GM18858 (cell line): ENCODE measurements around the gene C1orf87.

Experiments
- ATAC-seq: cut with Tn5 transposase; IDR thresholded peaks from one replicate; pipeline ENCODE4 v1.9.1; 2021; ENCODE audit not compliant: unreplicated experiment

The C1orf87 gene

DNA sequence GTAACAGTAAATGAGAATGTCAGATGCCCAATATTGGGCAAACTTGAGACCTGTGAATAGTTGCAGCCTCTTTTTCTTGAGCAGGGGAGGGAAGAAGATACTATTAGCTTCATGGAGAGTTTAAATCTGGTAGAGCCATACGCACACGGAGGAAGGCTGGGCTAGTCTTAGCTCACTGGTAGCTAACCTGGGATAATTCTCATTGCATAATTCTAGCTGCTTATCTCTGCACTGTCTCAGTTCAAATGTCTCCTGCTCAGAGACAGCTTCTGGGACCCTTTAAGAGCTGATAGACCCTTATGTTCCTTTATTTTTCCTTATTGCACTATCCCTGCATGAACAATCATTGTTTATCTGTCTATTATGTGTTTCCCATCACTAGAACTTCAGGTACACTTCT lies 8.4 kb downstream of the C1orf87 start:
- ATAC-seq, result no peak

DNA sequence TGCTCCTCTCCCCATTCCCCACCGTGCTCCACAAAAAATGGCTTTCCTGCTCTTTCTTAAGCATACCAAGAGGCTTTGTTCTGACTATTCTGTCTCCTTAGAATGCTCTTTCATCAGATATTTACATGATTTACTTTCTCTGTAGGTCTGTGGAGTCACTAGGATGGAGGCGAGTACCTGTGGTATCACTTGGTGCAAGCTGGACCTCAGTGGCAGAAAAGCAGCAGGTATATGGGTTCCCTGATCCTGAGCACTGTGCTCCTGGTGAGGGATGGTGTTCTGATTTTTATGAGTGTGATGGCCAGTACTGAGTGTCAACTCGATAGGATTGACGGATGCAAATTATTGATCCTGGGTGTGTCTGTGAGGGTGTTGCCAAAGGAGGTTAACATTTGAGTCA lies 10.0 kb downstream of the C1orf87 start:
- no peak for ATAC-seq

DNA sequence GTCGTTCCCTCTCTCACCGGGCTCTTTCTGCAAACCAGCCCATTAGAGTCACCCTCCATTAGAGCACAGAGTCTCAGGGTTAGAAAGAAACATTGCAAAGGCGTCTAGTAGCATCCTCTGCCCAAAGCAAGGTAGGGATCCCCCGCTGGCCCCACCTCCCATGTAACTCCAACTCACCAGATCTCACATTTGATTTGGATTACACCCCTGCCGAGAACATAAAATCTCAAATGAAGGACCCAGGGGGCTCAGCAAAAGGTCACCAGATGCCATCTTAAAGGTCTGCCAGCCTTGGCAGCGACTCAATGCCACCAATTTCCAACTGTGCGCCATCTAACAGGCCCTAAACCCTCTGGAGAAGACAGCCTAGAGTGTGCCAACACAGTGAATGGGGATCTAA lies 14.1 kb downstream of the C1orf87 start:
- no peak for ATAC-seq

DNA sequence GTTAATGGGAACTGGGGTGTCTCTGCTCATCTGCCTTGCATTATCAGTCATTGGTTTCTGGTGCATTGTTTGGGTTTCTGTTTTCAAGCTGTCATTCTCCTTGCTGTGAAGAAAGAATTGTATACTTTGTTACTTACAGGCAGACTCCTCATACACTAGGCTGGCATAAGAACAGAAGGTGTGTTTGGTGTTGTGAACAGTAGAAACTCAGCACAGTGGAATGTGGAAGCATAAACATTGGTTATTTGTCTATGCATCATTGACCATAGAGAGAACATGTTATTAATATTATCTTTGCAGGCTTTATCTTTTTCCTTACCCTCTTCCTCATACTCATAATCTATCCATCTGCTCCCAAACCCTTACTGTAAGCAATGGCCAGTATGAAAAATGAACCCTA lies 18.2 kb downstream of the C1orf87 start:
- no peak for ATAC-seq

DNA sequence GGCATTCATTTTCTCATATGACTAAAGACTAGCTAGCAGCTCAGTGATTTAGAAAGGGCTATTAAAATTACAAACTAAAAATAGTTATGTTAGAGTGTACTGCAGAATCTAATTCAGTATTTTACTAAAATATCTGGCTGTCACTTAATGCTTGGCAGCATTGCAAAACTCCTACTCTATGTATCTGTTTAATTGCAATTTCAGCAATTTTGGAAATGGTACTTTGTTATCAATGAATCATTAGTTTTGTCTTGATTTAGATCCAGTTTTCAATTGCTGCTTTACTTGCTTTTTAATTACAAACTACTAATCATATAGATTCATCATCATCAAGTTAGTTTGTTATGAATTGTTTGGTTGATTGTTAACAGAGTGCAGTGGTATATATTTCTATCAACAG lies 19.2 kb downstream of the C1orf87 start:
- no peak for ATAC-seq

DNA sequence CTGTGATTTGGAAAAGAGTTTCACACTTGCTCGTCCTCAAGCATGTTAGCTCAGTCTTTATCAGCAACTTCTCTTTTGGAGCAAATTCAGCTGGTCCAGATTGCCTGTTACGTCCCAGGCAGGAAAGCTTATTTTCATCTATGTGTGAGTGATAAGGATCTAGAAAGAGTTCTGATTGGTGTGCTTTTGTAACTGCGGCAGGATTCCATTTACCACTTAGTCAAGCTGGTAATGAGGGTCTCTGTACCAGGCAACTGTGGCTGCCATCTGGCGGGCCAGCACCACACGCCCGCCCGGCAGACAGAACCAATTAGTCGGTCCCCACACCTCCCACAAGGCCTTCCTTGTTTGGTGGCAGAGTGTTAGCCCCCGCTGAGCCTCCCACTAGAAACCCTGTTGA lies 21.0 kb downstream of the C1orf87 start:
- no peak for ATAC-seq

DNA sequence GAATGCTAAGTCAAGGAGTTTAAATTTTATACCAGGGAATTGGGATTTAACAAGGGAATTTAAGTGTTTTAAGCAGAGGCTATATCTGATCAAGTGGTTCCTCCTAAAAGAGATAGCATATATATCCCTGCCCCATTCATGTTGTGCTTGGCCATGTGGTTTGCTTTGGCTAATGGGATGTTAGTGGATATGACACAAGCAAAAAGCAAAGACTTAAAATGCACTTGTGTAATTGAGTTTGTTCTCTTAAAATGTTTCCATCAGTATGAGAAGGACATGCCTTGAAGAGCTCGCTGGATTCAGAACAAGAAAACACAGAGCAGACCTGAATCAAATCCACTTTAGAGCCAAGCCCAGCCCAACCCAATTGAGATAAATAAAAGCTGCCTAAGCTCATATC lies 22.4 kb downstream of the C1orf87 start:
- no peak for ATAC-seq

DNA sequence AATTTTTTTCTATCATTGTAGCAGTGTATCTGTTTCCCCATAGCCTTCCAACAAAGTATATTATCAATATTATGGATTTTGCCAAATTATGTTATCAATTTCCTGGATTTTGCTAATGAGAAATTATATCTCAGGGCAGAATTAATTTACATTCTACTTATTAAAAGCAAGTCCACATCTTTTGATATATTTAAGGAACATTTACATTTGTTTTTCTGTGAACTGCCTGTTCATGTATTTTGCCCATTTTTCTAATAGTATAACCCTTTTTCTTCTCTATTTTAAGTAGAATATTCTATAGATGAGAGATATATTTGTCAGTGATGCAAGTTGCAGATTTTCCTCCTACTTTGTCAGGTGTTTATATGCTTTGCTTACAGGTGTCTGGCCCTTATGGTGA lies 24.4 kb downstream of the C1orf87 start:
- no peak for ATAC-seq

DNA sequence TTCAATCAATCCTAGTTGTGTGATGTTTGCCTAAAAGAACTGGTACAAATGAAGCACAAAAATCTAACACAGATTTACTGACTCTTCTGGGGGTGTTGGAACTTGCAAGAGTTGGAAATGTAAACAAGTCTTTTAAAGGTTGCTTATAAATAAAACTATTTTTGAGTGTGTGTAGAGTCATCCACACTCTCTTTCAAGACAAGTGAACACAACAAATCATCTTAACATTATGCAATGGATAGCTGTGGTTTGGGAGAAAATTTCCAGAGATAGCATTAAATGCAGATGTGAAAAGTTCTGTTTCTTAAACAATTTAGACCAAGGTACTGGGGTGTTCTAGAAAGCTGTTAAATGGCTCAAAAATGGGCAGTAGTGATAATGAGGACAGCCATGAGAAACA lies 28.7 kb downstream of the C1orf87 start:
- no peak for ATAC-seq

DNA sequence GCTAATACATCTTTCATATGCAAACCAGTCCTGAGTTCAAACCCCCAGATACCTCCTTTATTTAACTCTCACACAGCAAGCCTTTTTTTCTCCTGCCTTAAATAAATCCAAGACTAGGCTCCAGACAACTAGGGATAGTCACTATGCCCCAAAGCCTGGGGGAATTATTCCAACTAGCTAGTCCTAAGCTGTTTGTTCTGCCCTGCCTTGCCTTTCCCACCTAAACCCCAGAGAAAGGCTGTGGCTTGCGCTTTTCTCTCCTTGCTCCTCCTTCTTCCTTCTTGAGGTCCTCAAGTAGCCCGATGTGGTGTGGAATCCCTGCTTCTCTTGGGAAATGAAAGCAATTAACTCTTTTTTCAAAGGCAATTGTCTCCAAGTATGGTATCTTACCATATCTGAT lies 31.8 kb downstream of the C1orf87 start:
- no peak for ATAC-seq

DNA sequence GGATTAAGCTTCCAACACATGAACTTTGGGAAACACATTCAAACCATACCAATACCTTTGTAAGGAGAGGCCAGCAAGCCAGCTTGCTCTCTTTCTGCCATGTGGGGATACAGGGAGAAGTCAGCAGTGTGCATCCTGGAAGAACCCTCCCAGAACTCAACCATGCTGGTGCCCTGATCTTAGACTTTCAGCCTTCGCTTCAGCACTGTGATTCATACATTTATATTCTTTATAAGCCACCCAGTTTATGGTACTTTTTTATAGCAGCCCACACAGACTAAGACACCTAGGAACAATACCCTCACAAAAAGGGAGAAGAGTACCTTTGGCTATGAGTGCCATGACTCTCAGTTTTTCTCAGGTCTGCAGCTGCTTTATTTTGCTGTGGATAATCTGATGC lies 35.9 kb downstream of the C1orf87 start:
- no peak for ATAC-seq

DNA sequence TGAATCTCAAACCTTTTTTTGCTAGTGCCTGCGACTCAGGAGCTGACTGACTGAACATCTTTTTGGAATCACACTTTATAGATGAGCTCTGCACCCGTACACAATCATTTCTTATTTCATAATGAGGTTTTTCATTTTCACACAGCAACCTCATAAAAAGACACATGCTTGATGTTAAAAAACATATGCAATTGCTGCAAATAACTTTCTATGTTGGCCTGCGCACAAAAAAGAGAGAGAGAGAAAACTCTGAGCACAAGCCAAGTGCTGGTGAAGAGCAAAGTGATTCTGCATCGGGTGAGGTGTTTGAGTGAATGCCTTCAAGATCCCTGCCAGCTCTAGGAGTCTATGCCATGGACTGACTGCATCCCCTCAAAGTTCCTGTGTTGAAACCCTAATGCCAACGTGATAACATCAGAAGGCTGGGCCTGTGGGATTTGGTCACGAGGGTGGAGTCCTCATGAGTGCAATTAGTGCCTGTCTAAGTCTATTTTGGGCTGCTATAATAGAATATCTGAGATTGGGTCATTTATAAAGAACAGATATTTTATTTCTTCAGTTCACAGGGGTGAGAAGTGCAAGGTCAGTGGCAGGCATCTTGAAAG lies 36.6 kb downstream of the C1orf87 start:
- no peak for ATAC-seq

DNA sequence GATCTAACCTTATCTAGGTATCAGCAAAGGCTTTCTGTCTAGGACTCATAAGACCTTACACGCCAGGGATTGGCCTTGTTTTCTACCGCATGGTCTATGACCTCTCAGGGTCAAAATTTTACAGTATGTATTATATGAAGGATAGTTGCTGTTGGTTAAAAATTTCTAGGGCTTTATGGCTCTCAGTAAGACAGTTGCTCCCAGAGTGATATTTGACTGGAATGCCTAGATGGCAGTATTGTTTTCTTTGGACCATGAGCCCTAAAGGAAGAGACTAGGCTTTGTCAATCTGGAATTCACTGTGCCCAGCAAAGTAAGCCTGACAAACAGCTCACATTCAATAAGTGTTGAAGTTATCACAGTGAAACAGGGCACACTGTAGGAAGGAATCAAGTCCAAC lies 37.6 kb downstream of the C1orf87 start:
- no peak for ATAC-seq

DNA sequence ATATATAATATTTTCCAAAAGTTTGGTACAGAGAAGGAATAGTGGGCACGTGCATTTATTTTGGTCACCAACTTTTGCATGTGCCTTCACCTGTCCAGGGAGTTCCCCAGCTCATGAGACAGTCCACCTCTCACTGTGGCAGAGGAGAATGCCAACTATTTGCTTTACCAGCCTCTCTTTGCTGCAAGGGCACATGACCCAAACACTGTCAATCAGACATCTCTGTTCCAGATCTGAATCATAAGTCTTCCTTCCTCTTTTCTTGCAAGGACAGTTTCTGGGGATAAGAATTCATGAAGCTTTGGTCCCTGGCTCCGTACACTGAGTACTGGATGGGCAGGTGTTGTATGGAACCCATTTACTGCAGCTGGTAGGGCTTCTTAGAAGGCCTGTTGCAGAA lies 38.6 kb downstream of the C1orf87 start:
- no peak for ATAC-seq

DNA sequence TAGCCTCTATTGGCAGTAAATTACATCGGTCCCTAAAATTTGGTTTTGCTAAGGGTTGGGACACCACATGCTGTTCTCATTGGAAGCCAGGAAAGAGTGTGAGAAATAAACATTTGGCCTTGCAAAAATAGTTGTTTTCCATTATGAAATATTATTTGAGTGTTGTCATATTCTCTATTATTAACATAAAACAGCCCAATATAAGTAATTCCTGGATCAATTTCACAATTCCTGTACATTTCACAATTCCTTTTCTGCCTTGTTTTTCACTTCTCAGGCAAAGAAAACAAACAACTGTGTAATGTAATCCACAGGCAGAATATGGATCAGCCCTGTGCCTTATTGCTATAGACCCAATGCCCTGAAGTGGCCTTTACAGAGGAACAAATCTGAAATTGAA lies 40.5 kb downstream of the C1orf87 start:
- no peak for ATAC-seq

DNA sequence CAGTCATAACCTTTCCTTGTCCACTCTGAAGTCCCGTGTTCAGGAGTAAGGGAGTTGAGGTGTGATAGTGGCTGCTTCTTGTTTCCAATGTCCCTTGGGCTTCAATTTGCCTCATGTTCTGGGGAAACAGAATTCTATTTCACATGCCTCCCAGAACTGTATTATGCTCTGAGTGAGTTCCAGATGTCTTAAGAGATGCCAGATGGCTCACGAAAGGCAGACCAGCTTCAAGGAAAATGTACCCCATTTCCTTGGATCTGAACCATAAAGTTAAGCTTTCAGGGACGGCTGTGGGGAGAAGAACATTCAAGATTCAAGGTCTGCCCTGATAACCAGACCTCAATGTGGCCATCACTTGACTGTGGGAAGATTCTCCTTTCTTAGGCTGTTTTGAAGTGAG lies 42.4 kb downstream of the C1orf87 start:
- no peak for ATAC-seq

DNA sequence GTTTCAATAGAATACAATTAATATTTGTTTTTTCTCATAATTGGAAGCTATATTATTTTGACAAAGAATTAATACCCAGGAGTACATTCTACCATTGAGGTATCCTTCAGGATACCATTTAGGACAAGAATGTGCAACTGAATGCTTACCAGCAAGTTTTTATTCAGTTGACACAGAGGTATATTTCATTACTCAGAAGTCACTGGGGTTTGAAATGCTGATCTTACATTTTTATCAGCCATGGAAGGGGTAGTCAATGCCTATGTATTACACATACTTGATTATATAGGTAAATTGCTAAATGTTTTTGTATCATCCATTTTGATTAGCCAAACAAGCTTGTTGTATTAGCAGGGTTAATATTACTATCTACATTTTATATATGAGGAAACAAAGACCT lies 48.0 kb downstream of the C1orf87 start:
- no peak for ATAC-seq

DNA sequence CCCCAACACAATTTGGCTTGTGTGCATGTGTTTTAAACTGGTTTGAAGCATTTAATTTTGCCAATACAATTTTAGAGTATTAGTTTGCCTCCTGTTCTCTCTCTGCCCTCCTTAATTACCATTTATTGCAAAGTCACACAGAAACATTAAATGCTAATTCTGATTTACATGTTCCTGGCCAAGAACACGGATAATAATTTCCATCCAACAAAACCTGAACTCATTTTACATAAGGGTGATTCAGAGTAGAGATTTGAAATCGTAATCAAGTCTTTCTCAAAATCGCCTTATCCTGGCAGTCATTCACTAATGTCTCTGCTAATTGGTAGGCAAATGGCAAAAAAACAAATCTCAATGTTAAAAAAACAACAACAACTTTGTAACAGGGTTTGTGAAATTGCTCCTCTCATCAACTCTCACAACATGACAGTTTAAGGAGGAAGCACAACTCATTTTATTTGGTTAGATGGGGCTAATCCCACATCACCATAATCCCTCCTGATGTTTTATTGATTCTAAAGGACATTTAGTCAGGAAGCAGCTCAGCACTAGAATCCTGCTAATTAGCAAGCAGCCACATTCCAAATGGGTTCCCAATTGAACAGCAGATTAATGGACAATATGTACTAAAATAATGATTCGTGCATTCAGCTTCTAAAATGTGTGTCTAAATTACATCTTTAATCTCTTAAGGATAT lies 55.9 kb downstream of the C1orf87 start:
- ATAC-seq, result no peak

DNA sequence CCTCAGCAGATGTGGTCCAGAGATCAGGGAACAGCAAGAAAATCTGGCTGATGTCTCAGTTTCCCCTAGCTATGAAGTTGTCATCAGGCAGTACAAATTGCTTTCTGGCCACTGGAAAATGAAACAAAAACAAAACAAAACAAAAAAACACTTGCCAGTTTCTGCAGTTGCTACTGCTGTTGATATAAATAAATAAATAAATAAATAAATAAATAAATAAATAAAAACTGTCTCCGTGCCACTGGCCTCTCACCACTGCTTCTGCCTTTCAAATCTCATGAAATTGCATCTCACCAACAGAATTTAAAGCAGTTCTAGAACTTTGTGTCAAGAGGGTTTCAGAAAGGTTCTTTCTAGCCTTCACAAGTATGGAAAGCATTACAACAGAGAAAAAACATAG lies 62.9 kb downstream of the C1orf87 start:
- ATAC-seq, result no peak

DNA sequence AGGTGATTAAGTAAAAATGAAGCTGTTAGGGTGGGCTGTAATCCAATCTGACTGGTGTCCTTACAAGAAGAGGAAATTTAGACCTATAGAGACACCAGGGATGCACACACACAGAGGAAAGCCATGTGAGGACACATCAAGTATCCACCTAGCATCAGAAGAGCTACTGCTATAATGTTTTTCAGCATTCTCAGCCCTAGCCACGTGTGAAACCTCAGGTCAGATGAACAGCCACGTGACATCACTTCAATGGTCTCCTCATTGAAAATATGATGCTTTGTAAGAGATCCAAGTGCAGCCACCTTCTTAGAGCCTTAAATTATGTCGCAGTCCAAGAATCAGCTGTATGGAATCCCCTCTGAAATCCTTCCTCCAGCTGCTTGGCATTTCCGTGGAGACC lies 65.1 kb downstream of the C1orf87 start:
- no peak for ATAC-seq

DNA sequence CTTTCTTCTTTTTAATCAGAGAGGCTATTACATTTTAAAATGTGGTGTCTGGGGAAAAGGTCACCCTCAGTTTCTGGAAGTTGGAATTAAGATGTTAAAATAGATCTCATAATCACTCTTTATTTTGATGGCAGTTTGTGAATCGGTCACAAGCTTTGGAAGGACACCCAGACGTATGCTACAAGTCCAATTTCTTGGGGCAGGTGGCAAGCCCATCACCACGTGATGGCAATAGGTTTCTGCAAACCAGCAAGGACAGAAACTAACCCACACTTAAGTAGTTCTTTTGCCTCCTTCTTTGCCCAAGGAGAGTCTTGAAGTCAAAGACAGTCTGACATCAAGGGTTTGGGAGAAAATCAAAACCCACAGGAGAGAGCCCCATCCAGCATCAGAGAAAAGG lies 72.9 kb downstream of the C1orf87 start:
- ATAC-seq, result no peak

DNA sequence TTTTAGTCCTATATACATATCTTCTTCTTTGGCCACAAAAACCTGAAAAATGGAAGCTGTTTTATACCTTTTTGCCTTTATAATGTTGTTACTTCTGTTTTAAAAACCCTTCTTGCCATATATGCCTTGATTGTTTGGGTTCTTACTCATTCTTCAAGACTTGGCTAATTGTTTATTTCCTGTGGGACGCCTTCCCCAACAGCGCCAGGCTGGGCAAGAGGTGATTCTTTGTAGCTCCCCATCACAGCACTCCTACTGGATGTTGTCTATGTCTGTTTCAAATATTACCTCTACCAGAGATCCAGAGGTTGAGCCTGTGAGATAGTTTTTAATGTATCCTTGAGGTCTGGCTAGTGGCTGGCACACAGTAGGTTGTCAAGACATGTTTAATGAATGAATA lies 73.8 kb downstream of the C1orf87 start:
- no peak for ATAC-seq

DNA sequence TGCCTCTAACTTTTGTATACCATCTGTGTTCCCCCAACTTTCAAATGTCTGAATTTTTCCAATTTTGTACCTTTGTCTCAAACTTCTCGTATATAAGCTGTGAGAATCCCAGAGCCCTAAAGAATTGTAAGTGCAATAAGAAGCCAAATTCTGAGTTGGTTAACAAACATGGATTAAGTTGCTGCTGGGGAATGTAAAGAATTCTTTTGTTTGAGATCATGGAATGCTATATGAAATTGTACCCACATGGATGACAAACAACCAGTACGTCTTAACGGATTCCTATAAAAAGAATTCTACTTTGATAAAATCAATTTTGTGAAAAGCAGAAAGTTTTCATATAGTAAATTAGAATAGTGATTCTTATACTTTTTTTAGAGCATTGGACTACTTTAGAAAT lies 74.6 kb downstream of the C1orf87 start:
- ATAC-seq, result no peak
